Omental fat pad (tissue), 4 donors: ENCODE measurements around the gene XPR1. TPM values are rescaled to one million over a fixed set of nuclear protein-coding genes. Genes with fewer than 3 reads are reported as not detected.

Source experiments
- ATAC-seq: fragments of 150-250 bp; one replicate; pipeline ENCODE4 v1.9.1; 2016; ENCODE audit warnings: mild to moderate bottlenecking, moderate library complexity; ENCODE audit not compliant: low FRiP score
- DNase-seq: peaks from one replicate; pipeline ENCODE4 v3.0.0-alpha.2; 2019; ENCODE audit warnings: low spot score
- total RNA-seq, 4 donors: library from RNA; depleted of rRNA; stranded (reverse); fragments of >200 nt; gene quantifications; one replicate each; pipeline ENCODE4 v1.1.0, GENCODE V29; 2016
- TF ChIP-seq, protein P1 (sequence below), 3 donors: fragments of 450-650 bp; IDR thresholded peaks; one replicate each; pipeline ENCODE4 v1.5.1; 2016 to 2017; ENCODE audit warnings: antibody characterized with exemption in 3 of 3, mild to moderate bottlenecking in 3 of 3, moderate library complexity in 2 of 3

XPR1 gene
- total RNA-seq, 4 donors from 2014 or later: 18.2 to 24.7 (median 20.0) TPM

- TF ChIP-seq, protein P1, sequence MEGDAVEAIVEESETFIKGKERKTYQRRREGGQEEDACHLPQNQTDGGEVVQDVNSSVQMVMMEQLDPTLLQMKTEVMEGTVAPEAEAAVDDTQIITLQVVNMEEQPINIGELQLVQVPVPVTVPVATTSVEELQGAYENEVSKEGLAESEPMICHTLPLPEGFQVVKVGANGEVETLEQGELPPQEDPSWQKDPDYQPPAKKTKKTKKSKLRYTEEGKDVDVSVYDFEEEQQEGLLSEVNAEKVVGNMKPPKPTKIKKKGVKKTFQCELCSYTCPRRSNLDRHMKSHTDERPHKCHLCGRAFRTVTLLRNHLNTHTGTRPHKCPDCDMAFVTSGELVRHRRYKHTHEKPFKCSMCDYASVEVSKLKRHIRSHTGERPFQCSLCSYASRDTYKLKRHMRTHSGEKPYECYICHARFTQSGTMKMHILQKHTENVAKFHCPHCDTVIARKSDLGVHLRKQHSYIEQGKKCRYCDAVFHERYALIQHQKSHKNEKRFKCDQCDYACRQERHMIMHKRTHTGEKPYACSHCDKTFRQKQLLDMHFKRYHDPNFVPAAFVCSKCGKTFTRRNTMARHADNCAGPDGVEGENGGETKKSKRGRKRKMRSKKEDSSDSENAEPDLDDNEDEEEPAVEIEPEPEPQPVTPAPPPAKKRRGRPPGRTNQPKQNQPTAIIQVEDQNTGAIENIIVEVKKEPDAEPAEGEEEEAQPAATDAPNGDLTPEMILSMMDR (IDR thresholded peaks at IDR 0.05): no peak
- DNase-seq: no peak
- no peak for ATAC-seq
Observed at GRCh38 chr1:180907313-180908055, 275.7 kb downstream of the XPR1 start.

GRCh38 chr1:180908074-180908765 lies 276.4 kb downstream of the XPR1 start:
- DNase-seq (no peak), ATAC-seq (no peak)
- TF ChIP-seq, protein P1 (IDR thresholded peaks at IDR 0.05): no peak

- ATAC-seq (no peak), DNase-seq (no peak)
- TF ChIP-seq, protein P1 (IDR thresholded peaks at IDR 0.05): no peak
Observed at GRCh38 chr1:180909005-180909414, 277.2 kb downstream of the XPR1 start.

- TF ChIP-seq, protein P1 (IDR thresholded peaks at IDR 0.05): no peak
- DNase-seq (no peak), ATAC-seq (no peak)
Observed at GRCh38 chr1:180909462-180909976, 277.7 kb downstream of the XPR1 start.

GRCh38 chr1:180911640-180912191 lies 279.9 kb downstream of the XPR1 start:
- DNase-seq (no peak), ATAC-seq (no peak)
- TF ChIP-seq, protein P1 (IDR thresholded peaks at IDR 0.05): no peak

GRCh38 chr1:180912211-180912800 lies 280.5 kb downstream of the XPR1 start:
- TF ChIP-seq, protein P1 (IDR thresholded peaks at IDR 0.05): no peak
- ATAC-seq (peak; percentile 28), DNase-seq (no peak)
